ENCODE measurements around the gene ITGA3. TPM values are rescaled to one million over a fixed set of nuclear protein-coding genes. Genes with fewer than 3 reads are reported as not detected.

The ITGA3 gene
- total and polyA plus RNA-seq, 3 donors from 2014 or later = 20.0 to 30.7 (median 24.2) TPM

DNA sequence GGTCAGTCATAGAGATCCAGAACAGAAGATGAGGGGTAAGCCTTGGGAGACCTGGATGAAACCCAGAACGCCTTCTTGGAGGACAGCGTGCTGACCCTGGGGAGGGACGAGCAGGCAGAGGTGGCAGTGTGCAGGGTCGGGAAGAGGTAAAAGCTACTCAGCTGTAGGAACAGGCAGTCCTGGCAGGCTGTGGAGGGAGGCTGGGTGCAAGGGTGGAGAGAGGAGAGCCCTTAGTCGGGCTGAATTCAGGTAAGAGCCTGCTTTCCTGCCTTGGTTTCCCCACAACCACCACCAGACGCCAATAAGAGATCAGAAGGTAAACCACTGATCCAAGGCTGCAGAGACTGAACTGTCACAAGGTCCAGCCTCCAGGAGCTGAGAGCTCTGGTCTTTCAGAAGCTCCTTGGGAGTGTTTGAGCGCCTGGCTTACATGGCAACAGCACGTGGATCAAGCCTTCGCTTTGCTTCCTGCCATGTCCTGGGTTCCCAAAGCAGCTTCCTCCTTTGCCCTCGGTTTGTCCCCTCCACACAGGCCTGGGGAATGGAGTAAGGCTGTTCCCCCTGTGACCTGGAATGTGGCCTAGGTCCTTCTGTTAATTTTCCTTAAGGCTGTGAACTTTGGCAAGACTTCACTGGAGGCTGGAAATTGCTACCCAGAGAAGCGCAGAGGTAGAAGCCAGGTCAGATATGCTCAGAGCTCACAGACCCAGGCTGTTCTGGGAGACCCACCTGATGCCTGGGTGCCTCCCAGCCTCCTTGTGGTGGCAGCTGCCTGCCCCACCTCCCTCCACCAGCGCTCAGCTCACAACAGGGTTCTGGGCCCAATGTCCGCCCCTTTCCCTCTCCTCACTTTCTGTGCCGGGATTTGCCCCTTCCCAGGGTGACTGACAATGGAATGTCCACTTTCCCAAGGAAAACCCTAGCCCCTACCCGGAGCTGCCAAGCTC, 35.3 kb downstream of the ITGA3 start:
- Histone ChIP-seq H3K27me3 (no peaks in the 10 kb centered on the region), H3K9me3 (no peaks in the 10 kb centered on the region), H3K4me3 (no peak overlapping the region), H3K27ac (no peak overlapping the region), H3K4me1 (peaks cover 5% of the 10 kb centered on the region), H3K36me3 (ENCODE audit: low read depth, missing control alignments) (no peaks in the 10 kb centered on the region)
- WGBS, 2 donors = 79 to 87% methylated on average over 15 of the region's 15 CpGs
- intact Hi-C loops (cut with DNase I; ENCODE audit: low total_unique reads) = no loop called here
- TF ChIP-seq POLR2A (IDR thresholded peaks at IDR 0.05) = no peak
- TF ChIP-seq, protein P1, sequence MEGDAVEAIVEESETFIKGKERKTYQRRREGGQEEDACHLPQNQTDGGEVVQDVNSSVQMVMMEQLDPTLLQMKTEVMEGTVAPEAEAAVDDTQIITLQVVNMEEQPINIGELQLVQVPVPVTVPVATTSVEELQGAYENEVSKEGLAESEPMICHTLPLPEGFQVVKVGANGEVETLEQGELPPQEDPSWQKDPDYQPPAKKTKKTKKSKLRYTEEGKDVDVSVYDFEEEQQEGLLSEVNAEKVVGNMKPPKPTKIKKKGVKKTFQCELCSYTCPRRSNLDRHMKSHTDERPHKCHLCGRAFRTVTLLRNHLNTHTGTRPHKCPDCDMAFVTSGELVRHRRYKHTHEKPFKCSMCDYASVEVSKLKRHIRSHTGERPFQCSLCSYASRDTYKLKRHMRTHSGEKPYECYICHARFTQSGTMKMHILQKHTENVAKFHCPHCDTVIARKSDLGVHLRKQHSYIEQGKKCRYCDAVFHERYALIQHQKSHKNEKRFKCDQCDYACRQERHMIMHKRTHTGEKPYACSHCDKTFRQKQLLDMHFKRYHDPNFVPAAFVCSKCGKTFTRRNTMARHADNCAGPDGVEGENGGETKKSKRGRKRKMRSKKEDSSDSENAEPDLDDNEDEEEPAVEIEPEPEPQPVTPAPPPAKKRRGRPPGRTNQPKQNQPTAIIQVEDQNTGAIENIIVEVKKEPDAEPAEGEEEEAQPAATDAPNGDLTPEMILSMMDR (IDR thresholded peaks at IDR 0.05) = no peak
- DNase-seq = no peak

GRCh38 chr17:50091918-50092285, 36.0 kb downstream of the ITGA3 start:
- no peaks in the 10 kb centered on the region for H3K36me3 ChIP-seq (ENCODE audit: low read depth, missing control alignments)
- no peaks in the 10 kb centered on the region for H3K27me3 ChIP-seq
- no peak overlapping the region for H3K27ac ChIP-seq
- H3K4me1 ChIP-seq = peaks cover 10% of the 10 kb centered on the region
- intact Hi-C loops (cut with DNase I; ENCODE audit: low total_unique reads) = no loop called here
- TF ChIP-seq, protein P1 (IDR thresholded peaks at IDR 0.05) = no peak
- TF ChIP-seq POLR2A (IDR thresholded peaks at IDR 0.05) = no peak
- H3K4me3 ChIP-seq = no peak overlapping the region
- WGBS, 2 donors = 75 to 91% methylated on average over 2 of the region's 2 CpGs
- H3K9me3 ChIP-seq = no peaks in the 10 kb centered on the region
- DNase-seq = no peak

- Histone ChIP-seq H3K36me3 (ENCODE audit: low read depth, missing control alignments) (no peaks in the 10 kb centered on the region), H3K4me1 (peaks cover 10% of the 10 kb centered on the region), H3K27ac (no peak overlapping the region), H3K4me3 (no peak overlapping the region), H3K9me3 (no peaks in the 10 kb centered on the region), H3K27me3 (no peaks in the 10 kb centered on the region)
- TF ChIP-seq, protein P1 (IDR thresholded peaks at IDR 0.05) = no peak
- no peak for TF ChIP-seq POLR2A (IDR thresholded peaks at IDR 0.05)
- WGBS, 2 donors = 90 to 100% methylated on average over 3 of the region's 3 CpGs
- DNase-seq = no peak
- intact Hi-C loops (cut with DNase I; ENCODE audit: low total_unique reads) = no loop called here
Observed at GRCh38 chr17:50093246-50093645, 37.3 kb downstream of the ITGA3 start.

DNA sequence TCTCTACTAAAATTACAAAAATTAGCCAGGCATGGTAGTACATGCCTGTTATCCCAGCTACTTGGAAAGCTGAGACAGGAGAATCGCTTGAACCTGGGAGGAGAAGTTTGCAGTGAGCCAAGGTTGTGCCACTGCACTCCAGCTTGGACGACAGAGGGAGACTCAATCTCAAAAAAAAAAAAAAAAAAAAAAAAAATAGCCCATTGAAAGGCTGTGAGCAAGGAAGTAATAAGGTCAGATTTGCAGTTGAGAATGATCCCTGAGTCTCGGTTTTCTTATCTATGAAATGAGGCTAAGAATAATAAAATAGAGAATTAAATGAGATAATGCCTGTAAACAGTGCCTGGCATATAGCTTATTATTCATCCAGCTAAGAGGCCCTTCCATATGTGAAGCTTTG, 37.9 kb downstream of the ITGA3 start:
- Histone ChIP-seq H3K27ac (no peak overlapping the region), H3K27me3 (no peaks in the 10 kb centered on the region), H3K36me3 (ENCODE audit: low read depth, missing control alignments) (no peaks in the 10 kb centered on the region), H3K4me3 (no peak overlapping the region), H3K4me1 (peaks cover 11% of the 10 kb centered on the region), H3K9me3 (no peaks in the 10 kb centered on the region)
- WGBS, 2 donors = 22 to 39% methylated on average over 3 of the region's 3 CpGs
- TF ChIP-seq POLR2A (IDR thresholded peaks at IDR 0.05) = no peak
- TF ChIP-seq, protein P1 (IDR thresholded peaks at IDR 0.05) = no peak
- intact Hi-C loops (cut with DNase I; ENCODE audit: low total_unique reads) = no loop called here
- DNase-seq = no peak

Measured in testis (tissue), 3 donors.